Motor neuron (in vitro differentiated cells): ENCODE results near the gene SLC35F5. TPM values are rescaled to one million over a fixed set of nuclear protein-coding genes. Genes with fewer than 3 reads are reported as not detected.

Experiments
- ATAC-seq, 8 experiments: fragments of 200-7000 bp; cut with Tn5 transposase; replicated peaks in 6 of 8; 2 replicates each; pipeline ENCODE4 v1.8.0; 2021; ENCODE audit warnings: mild to moderate bottlenecking in 8 of 8, moderate library complexity in 8 of 8
- H3K27ac ChIP-seq, 2 donors: fragments of 250-450 bp; sonication (Bioruptor Pico); 2 replicates each; pipeline ENCODE4 v1.9.0; 2021; ENCODE audit warnings: antibody characterized with exemption in 2 of 2, mild to moderate bottlenecking in 2 of 2, moderate library complexity in 1 of 2
- H3K4me1 ChIP-seq, 2 donors: fragments of 250-450 bp; sonication (Bioruptor Pico); replicated peaks in 1 of 2; 2 replicates each; pipeline ENCODE4 v1.6.1; 2021; ENCODE audit warnings: antibody characterized with exemption in 2 of 2, mild to moderate bottlenecking in 2 of 2, moderate library complexity in 1 of 2
- H3K4me3 ChIP-seq, 5 donors: fragments of 250-450 bp; sonication (Bioruptor Pico); 2 replicates each; pipeline ENCODE4 v1.9.0; 2021; ENCODE audit warnings: antibody characterized with exemption in 5 of 5, mild to moderate bottlenecking in 5 of 5, moderate library complexity in 4 of 5
- WGBS, 10 experiments: fragments of 450-650 bp; shearing (Covaris generic); methylation state at CpG; one replicate each; pipeline ENCODE4 v1.0.0; 2022; 5-methylcytosine and 5-hydroxymethylcytosine counted together
- in situ Hi-C, 9 experiments: fragments of 400-800 bp; cut with MboI; loops; one replicate each; pipeline ENCODE4 v1.15.0; 2021; ENCODE audit warnings: low sequenced_read_pairs in 9 of 9, low pct_unique_long_range_greater_than_20kb in 2 of 9; ENCODE audit not compliant: unreplicated experiment in 9 of 9
- total RNA-seq, 8 experiments: library from RNA; unstranded; fragments of 300-600 nt; gene quantifications; 2 replicates each; pipeline versions ENCODE4 v1.2.3 to v1.2.4, GENCODE V29; 2022

SLC35F5 gene
- total RNA-seq, 8 experiments from 2014 or later = 19.9 to 154 (median 46.0) TPM

DNA sequence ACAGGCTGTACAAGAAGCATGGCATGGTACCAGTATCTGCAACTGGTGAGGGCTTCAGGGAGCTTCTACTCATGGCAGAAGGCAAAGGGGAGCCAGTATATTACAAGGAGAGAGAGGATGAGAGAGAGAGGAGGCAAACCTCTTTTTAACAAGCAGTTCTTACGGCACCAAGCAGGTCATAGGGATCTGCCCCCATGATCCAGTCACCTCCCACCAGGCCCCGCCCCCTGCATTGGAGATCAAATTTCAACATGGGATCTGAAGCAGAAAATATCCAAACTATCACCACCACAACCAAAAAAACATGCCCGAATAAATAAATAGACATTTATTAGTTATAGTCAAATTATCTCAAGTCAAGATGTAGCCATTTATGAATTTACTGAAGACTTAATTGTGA, 14.5 kb upstream of the SLC35F5 start:
- Histone ChIP-seq H3K4me3 (no peak overlapping the region), H3K4me1 (no peaks in the 10 kb centered on the region), H3K27ac (no peak overlapping the region)
- in situ Hi-C loops = loop anchor here in 1 of 9 experiments (25.0 kb wide), 1 partner anchor 116 kb away; the partner anchor contains the start of gene ACTR3
- ATAC-seq = no peak
- 60 to 100% (median 87%) methylated on average over 1 to 3 of the region's 3 CpGs; no CpG with 5 or more reads in 1 of the 10 experiments for WGBS, 10 experiments

DNA sequence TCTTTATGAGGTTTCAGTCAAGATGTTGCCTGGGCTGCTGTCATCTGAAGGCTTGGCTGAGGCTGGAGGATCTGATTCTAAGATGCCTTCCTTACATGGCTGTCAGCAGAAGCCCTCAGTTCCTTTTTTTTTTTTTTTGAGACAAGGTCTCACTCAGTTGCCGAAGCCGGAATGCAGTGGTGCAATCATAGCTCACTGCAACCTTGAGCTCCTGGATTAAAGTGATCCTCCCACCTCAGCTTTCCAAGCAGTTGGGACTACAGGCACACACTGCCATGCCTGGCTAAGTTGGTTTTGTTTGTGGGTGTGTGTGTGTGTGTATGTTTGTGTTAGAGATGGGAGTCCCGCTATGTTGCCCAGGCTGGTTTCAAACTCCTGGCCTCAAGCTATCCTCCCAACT, 13.1 kb upstream of the SLC35F5 start:
- H3K27ac ChIP-seq = no peak overlapping the region
- H3K4me3 ChIP-seq = no peak overlapping the region
- 60 to 100% (median 100%) methylated on average over 1 to 3 of the region's 3 CpGs; no CpG with 5 or more reads in 6 of the 10 experiments for WGBS, 10 experiments
- no peak for ATAC-seq
- in situ Hi-C loops = loop anchor here in 1 of 9 experiments (25.0 kb wide), 1 partner anchor 118 kb away; the partner anchor contains the start of gene ACTR3
- no peaks in the 10 kb centered on the region for H3K4me1 ChIP-seq

DNA sequence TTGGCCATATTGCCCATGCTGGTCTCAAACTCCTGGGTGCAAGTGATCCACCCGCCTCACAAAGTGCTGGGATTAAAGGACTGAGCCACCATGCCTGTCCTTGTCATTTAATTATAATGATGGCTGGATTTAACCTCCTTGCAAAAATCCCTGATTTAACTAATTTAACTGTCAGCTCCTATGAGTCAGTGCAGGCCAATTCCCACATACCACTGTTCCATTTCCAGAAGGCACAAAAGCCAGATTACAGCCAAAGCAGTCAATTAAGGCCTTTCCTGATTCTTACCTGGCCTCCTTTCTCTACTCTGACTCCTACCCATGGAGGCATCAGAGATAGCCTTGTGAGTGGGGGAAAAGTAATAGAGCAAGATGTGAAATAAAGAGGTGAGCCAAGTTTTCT, 12.3 kb upstream of the SLC35F5 start:
- Histone ChIP-seq H3K27ac (no peak overlapping the region), H3K4me1 (no peaks in the 10 kb centered on the region), H3K4me3 (no peak overlapping the region)
- no peak for ATAC-seq
- in situ Hi-C loops = loop anchor here in 1 of 9 experiments (25.0 kb wide), 1 partner anchor 119 kb away; the partner anchor contains the start of gene ACTR3
- 83% methylated on average over 1 of the region's 1 CpG; no CpG with 5 or more reads in 9 of the 10 experiments for WGBS, 10 experiments

DNA sequence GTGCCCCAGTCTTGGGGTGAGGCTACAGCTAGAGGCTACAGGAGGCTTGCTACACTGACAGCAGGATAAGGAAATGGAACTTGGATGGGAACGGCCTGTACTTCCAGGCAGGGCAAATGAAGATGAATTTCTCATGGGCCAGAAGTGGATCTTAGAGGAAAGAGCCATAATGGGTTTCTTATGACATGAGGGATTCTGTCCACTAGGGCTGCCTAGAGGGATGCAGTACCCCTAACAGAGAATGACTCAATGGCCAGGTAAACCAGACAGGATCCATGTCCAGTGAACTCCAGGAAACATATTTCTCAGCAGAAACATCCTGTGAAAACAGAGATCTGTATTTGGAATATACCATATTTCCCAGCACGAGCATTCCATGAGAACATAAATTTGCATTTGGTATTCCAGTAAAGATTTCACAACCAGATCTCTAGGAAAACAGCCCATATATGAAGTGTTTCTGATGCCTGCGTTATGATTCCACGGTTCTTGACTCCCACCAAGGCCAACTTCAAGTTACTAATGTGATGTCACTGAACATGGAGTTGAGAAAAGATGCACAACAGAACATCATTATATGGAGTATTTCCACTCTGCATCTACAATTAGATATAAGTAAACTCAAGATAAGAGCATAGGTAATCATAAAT, 11.5 kb upstream of the SLC35F5 start:
- H3K4me3 ChIP-seq = no peak overlapping the region
- in situ Hi-C loops = loop anchor here in 1 of 9 experiments (25.0 kb wide), 1 partner anchor 119 kb away; the partner anchor contains the start of gene ACTR3
- WGBS, 10 experiments = 24 to 92% (median 67%) methylated on average over 1 to 4 of the region's 4 CpGs; no CpG with 5 or more reads in 2 of the 10 experiments
- H3K4me1 ChIP-seq = no peaks in the 10 kb centered on the region
- ATAC-seq = peak in 3 of 8 experiments; percentile 18 to 46 (median 37)
- H3K27ac ChIP-seq = no peak overlapping the region

DNA sequence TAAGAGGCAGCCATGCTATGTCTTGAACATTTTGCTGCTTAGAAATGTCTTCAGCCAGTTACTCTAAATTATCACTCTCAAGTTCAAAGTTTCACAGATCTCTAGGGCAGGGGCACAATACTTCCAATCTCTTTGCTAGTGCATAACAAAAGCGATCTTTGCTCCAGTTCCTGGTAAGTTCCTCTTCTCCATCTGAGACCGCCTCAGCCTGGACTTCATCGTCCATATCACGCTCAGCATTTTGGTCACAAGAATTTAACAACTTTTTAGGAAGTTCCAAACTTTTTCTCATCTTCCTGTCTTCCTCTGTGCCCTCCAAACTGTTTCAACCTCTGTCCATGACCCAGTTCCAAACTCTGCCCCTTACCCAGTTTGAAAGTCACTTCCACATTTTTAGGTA, 8.8 kb upstream of the SLC35F5 start:
- in situ Hi-C loops = loop anchor here in 1 of 9 experiments (25.0 kb wide), 1 partner anchor 122 kb away; the partner anchor contains the start of gene ACTR3
- WGBS, 10 experiments = 40 to 93% (median 79%) methylated on average over 1 to 4 of the region's 4 CpGs; no CpG with 5 or more reads in 2 of the 10 experiments
- peaks cover 0 to 9% of the 10 kb centered on the region in 2 donors for H3K4me1 ChIP-seq
- H3K27ac ChIP-seq = no peak overlapping the region
- ATAC-seq = no peak
- H3K4me3 ChIP-seq = no peak overlapping the region

DNA sequence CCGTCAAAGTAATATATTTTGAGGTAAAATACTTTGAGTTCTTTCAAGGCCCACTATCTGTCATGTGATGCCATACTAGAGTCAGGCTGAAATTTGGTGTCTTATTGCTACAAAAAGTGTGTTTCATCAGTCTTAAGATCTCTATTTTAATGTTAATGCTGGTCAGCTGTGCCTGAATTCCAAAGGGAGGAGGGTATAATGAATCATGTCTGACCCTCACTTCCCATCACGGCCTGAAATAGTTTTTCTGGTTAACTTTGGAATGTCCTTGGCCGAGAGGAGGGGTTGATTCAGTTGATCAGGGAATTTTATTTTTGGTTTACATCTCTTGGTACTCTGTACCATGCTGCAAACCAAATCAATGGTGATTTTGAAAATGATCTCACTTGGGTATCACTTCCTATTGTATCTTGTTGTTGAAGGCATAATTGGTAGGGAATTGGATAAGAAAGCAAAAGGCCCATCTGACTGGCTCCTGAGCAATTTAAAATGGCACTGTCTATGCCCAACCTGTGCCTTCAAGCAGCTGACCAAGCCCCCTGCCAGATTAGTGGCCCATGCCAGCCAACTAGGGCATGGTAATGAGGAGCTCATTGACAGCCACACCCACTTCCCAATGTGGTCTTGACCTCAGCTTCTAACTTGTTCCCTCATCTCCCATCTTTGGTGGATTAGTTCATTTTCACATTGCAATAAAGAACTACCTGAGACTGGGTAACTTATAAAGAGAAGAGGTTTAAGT, 6.1 kb upstream of the SLC35F5 start:
- 17 to 100% (median 58%) methylated on average over 1 to 3 of the region's 3 CpGs for WGBS, 10 experiments
- in situ Hi-C loops = loop anchor here in 1 of 9 experiments (25.0 kb wide), 1 partner anchor 125 kb away; the partner anchor contains the start of gene ACTR3
- Histone ChIP-seq H3K27ac (no peak overlapping the region), H3K4me3 (no peak overlapping the region), H3K4me1 (peaks cover 2 to 11% of the 10 kb centered on the region in 2 donors)
- peak in 2 of 8 experiments; percentile 92 to 93 for ATAC-seq

DNA sequence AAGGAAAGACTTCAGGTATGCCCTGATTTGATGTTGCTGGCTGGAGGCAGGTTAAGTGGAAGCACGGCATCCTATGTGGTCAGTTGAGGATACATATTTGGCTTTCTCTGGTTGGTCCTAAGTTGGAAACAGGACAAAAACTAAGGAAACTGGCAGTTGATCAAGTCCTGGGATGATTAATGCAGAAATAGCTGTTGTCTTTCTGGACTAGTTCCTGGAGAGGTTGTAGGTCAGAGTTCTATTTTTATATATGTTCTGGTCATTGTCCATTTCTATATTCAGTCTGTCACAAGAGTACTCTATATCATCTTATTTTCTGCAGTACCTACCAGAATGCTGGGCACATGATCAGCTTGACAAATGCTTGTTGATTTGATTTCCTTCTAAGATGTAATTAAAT, 4.0 kb upstream of the SLC35F5 start:
- ATAC-seq = no peak
- H3K4me3 ChIP-seq = no peak overlapping the region
- H3K4me1 ChIP-seq = peaks cover 4 to 13% of the 10 kb centered on the region in 2 donors
- in situ Hi-C loops = loop anchor here in 1 of 9 experiments (25.0 kb wide), 1 partner anchor 127 kb away; the partner anchor contains the start of gene ACTR3
- 0 to 89% (median 78%) methylated on average over 1 of the region's 1 CpG; no CpG with 5 or more reads in 4 of the 10 experiments for WGBS, 10 experiments
- no peak overlapping the region for H3K27ac ChIP-seq

DNA sequence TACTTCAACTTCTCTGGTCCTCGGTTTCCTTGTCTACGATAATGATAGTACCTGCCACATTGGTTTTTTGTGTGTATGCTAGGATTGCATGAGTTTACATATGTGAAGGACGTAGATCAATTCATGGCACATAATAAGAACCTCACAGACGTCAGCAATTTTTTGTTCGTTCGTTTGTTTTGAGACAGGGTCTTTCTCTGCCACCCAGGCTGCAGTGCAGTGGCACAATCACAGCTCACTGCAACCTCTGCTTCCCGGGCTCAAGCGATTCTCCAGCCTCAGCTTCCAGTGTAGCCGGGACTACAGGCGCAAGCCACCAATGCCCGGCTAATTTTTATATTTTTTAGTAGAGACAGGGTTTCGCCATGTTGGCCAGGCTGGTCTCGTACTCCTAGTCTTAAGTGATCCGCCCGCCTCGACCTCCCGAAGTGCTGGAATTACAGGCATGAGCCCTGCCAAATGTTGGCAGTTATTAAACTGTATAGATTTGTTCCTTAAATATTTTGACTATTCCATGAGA, 756 bp upstream of the SLC35F5 start:
- peaks cover 7 to 13% of the 10 kb centered on the region in 2 donors for H3K4me1 ChIP-seq
- H3K27ac ChIP-seq = peak overlapping the region; percentile 88 to 89
- in situ Hi-C loops = loop anchor here in 1 of 9 experiments (25.0 kb wide), 1 partner anchor 130 kb away; the partner anchor contains the start of gene ACTR3
- H3K4me3 ChIP-seq = peak overlapping the region; percentile 79 to 91 (median 89)
- peak in 3 of 8 experiments; percentile 1 to 4 (median 2) for ATAC-seq
- WGBS, 10 experiments = 0 to 34% (median 10%) methylated on average over 1 to 17 of the region's 17 CpGs

DNA sequence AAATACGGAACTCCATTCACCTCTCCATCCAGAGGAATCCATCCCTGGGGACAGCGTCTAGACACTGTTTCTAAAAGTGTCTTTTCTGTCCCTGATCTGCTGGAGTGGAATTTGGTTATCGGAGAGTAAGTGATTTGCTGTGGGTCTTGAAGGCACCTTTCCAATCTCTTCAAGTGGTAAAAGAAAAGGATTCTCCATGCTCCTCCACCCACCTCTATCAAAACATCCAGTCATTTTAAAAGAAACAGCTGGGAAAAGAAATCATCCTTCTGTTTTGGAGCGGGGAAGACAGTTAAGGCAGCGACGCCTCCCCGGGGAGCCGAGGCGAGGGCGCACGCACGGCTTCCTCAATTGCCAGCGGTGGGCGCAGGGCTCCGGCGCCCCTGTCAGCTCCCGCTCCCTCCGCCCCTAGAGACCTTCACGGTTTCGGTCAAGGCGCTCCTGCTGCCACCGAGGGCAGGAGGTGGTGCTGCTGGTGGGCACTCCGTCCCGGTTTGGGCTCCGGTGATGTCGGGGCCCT, 547 bp downstream of the SLC35F5 start:
- H3K27ac ChIP-seq = peak overlapping the region; percentile 88 to 89
- H3K4me1 ChIP-seq = peaks cover 4 to 13% of the 10 kb centered on the region in 2 donors
- in situ Hi-C loops = loop anchor here in 1 of 9 experiments (25.0 kb wide), 1 partner anchor 131 kb away; the partner anchor contains the start of gene ACTR3
- 0 to 20% (median 0%) methylated on average over 1 to 4 of the region's 26 CpGs; no CpG with 5 or more reads in 1 of the 10 experiments for WGBS, 10 experiments
- ATAC-seq = peak; percentile 49 to 75 (median 70)
- peak overlapping the region; percentile 79 to 91 (median 89) for H3K4me3 ChIP-seq

DNA sequence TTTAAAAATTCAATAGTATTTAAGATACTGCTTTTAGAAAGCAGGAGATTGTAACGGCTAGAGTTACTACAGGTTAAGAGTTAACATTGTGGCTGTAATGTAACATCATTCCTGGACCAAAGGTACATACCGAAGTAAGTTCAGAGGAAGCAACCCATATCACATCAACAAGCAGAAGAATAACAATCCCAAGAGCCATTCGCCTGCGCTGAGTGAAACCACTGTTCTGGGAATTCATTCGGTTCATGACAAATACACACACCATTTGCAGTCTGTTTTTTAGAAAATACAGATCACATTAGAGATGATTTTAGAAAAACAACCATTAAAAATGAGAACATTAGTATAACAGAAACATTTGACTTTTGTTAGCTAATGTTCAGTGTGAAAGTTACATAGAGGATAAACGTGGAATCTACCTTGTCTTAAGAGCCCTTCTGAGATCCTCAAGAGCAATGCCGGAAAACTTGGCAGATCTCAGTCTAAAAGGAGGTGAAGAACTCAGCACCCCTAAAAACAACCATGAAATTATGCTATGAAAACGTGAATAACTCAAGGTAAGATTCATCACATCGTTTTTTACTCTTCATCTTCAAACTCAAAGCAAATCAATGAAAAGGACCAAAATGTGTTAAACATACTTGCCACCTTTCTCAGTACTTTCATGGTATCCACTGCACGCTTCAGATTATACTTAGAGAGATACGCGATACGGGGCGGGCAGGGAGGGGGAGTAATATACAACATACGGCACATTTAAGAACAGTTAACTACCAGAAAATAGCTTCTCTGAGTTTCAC, 1.2 kb downstream of the SLC35F5 start:
- no peak for ATAC-seq

DNA sequence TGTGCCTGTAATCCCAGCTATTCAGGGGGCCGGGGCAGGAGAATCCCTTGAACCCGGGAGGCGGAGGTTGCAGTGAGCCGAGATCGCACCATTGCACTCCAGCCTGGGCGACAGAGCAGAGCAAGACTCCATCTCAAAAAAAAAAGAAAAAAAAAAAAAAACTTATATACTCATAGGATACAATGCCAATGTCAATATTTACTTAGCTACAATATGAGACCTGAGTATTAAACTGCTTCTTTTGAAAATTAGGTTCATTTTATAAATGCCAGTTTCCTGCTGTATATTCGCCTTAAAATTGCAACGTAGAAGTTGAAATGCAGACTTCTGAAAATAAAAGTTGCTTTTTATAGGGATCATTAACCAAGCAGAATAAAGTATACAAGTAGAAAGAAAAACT, 2.3 kb downstream of the SLC35F5 start:
- Histone ChIP-seq H3K4me3 (peak overlapping the region in 1 of 5 donors; percentile 89), H3K27ac (no peak overlapping the region), H3K4me1 (peaks cover 4 to 13% of the 10 kb centered on the region in 2 donors)
- ATAC-seq = no peak
- 43 to 100% (median 97%) methylated on average over 1 to 7 of the region's 8 CpGs for WGBS, 10 experiments
- in situ Hi-C loops = loop anchor here in 1 of 9 experiments (25.0 kb wide), 1 partner anchor 133 kb away; the partner anchor contains the start of gene ACTR3

More for the DNA sequence above, 1.2 kb downstream of the SLC35F5 start:
- WGBS, 10 experiments = 2 to 47% (median 15%) methylated on average over 4 to 15 of the region's 15 CpGs
- Histone ChIP-seq H3K4me3 (peak overlapping the region; percentile 79 to 91 (median 89)), H3K27ac (no peak overlapping the region), H3K4me1 (peaks cover 4 to 13% of the 10 kb centered on the region in 2 donors)
- in situ Hi-C loops = loop anchor here in 1 of 9 experiments (25.0 kb wide), 1 partner anchor 132 kb away; the partner anchor contains the start of gene ACTR3
